ENCODE measurements around the gene RAB7B.
A peak's percentile ranks its signal among the peaks of the same experiment; 100 is the strongest.

GRCh38 chr1:206030714-206031113 lies 27.5 kb upstream of the RAB7B start:
- TF ChIP-seq CTCF (IDR thresholded peaks at IDR 0.05), result peak; percentile 68 to 73 (median 72)
- no peak for TF ChIP-seq POLR2A (IDR thresholded peaks at IDR 0.05)
